GM18907 (cell line): ENCODE data around the gene NPW.

ENCODE experiments used
- ATAC-seq: cut with Tn5 transposase; IDR thresholded peaks from one replicate; pipeline ENCODE4 v1.9.1; 2021; ENCODE audit warnings: mild to moderate bottlenecking, moderate library complexity; ENCODE audit not compliant: unreplicated experiment

Gene NPW

DNA sequence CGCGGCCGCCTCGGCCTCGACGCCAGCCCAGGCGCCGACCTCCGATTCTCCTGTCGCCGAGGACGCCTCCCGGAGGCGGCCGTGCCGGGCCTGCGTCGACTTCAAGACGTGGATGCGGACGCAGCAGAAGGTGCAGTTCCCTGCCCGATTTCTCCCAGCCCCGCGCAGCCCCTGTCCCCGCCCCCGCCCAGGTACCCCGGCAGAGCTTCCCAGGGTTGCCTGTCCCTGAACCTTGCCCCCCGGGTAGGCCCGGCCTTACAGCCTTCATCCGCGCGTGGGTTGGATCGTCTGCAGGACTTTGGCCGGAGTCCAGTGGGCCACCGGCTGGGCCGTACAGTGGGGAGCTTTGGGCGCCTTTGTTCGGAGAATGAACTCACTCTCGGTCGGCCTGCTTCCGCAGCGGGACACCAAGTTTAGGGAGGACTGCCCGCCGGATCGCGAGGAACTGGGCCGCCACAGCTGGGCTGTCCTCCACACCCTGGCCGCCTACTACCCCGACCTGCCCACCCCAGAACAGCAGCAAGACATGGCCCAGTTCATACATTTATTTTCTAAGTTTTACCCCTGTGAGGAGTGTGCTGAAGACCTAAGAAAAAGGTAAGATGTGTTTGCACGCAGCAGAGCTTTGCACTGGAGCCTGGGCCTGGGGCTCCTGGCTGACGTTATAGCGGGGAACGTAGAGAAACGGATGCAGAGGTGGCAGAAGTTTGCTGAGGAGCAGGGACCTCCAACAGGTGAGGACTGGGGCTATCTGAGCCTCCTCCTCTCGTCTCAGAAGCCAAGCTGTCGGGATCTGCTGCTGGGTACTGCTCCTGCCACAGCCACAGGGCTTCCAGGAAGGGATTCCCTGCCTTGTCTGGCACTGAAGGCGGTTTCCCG, 35.0 kb upstream of the NPW start:
- ATAC-seq, result peak; percentile 6

DNA sequence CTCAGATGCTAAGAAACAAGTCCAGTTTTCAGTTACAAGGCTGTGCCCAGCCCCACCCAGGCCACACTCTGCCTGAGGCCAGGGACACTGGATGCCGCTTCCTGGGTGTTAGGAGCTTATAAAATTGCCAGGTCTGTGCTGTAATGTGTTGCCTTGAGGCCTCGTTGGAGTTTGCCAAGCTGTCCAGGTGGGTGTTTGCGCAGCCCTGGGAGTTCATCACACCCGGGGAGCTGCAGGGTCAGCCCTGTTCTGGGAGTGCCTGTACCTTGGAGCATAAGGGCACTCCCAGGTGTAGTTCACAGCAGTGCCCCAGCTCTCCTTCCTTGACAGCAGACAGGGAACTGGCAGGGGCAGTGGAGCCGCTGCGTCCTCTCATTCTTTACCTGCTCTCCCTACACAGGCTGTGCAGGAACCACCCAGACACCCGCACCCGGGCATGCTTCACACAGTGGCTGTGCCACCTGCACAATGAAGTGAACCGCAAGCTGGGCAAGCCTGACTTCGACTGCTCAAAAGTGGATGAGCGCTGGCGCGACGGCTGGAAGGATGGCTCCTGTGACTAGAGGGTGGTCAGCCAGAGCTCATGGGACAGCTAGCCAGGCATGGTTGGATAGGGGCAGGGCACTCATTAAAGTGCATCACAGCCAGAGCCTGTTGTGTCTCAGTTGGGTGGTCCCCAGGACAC, 34.0 kb upstream of the NPW start:
- ATAC-seq, result no peak

DNA sequence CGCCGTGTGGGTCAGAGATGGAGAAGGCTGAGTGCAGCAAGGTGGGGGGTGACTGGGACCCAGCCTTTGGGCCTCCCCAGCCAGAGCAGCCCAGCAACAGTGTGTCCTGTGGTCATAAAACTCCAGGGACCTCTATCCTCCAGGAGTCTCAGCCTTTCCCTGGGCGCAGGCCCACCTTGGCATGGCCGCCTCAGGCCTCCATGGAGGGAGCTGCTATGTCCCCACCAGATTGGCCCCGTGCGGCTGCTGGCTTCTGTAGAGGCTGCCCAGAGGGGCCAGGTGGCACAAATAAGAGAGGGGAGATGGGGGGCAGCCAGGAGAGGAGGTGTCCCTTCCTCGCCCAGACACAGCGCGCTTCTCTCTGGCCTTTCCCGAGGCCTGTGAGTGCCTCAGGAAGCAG, 32.4 kb upstream of the NPW start:
- no peak for ATAC-seq

DNA sequence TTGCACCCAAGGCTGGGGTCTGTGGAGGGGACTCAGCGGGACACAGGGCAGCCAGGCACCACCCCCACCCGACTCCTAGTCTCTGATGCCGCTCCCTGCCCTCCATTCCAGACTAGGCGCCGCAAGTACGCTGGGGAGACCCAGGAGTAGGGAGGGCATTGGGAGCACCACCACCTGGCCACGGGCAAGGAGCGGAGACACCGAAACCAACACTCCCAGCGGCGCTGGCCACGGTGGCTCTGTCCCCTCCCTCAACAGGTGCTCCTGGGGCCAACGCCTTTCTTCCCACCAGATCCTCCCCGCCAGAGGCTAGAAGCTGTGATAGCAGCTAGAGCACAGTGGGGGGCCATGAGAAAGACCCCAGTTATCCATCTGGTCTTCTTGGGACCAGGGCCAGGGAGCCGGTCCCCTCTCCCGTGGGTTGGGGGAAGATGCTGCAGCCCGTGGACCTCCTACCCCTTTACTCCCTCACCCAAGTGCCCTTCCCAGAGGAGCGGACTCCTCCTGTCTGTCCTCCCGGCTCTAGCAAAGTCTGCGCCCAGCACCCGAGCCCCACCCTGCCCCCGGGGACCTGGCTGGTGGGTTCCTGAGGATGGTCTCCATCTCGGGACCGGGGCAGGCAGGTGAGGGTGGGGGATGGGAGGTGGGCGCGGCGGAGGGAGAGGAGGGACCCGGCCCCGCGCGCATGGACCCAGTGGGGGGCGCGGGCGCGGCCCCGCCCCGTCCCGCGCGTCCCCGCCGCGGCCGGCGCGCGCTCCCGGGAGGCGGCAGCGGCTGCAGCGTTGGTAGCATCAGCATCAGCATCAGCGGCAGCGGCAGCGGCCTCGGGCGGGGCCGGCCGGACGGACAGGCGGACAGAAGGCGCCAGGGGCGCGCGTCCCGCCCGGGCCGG, 30.1 kb upstream of the NPW start, which contains the start of gene SYNGR3:
Gene SYNGR3 (plus strand): TSS at position 762 of the 892 bp plus-strand sequence. CDS start 133 bp downstream, outside the sequence.
- no peak for ATAC-seq

DNA sequence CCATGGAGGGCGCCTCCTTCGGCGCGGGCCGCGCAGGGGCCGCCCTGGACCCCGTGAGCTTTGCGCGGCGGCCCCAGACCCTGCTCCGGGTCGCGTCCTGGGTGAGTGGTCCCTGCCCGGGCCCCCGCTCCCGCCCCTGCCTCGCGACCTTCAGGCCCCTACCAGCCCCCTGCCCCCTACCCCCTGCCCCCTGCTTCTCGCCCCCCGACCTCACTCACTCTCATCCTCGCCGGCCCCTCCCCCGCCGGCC, 29.6 kb upstream of the NPW start:
- ATAC-seq, result no peak

DNA sequence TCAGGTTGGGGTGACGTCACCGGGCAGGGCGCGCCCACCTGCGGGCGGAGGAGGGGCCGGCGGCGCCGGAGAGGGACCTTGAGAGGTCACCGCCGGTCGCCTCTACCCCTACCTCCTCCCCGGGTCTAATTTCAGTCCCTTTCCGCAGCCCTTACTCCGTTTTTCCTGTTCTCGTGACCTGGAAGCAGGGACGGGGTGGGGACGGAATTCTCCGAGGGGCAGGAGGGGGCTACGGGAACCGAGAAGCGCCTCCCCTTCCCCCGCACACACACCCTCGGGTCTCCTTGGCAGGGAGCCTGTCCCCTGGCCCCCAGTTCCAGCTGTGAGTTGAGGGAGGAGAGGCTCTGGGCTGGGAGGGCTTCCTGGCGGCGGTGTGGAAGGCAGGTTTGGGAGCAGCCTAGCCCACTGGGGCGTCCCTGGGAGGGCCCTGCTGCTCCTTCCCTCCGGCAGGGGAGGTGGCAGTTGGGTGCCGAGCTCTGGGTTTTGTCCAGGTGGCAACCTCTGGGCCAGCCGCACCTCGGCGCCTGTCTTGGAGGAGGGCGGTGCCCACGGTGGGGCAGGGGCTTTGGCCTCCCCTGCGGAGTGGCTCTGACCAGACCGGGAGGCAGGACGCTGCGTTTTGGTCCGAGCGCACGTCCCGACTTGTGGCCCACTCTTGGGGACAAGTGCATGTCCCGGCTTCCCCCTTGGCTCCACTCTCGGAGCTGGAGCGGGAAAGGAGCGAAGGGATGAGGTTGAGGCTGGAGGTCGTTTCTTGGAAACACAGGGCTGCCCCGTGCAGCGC, 29.0 kb upstream of the NPW start:
- peak; percentile 6 for ATAC-seq

DNA sequence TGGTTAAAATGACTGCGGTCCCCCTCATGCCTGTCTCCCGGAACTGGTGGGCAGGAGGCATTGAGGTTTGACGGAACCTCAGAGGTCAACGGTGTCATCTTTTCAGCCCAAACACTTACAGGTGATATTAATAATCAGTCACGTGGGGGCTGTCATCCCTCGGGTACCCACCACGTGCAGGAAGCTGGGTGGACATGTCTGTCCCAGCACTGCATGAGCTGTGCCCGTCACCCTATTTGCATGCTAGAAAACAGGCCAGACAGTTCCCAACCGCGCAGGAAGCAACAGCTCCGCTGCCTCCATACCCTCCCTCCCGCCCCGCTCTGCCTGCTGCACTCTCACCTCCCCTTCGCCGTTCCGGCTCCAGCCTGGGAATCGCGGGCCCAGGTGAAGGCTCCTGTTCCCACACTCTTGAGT, 28.4 kb upstream of the NPW start:
- ATAC-seq, result peak; percentile 48

DNA sequence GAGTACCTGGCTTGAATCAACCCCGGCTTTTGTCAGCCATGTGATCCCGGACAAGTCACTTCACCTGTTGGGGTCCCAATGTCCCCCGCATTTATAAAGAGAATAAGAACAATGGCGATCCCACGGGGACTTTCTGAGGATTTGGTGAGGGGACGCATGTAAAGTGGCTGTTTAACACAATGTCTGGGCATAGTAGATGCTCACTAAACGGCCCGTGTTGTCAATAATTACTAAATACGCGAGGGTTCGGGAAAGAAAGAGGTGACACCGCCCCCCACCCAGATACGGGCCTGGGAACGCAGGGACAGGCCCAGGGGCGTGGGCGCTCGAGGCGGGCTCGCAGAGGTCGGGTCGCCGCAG, 28.0 kb upstream of the NPW start:
- no peak for ATAC-seq

DNA sequence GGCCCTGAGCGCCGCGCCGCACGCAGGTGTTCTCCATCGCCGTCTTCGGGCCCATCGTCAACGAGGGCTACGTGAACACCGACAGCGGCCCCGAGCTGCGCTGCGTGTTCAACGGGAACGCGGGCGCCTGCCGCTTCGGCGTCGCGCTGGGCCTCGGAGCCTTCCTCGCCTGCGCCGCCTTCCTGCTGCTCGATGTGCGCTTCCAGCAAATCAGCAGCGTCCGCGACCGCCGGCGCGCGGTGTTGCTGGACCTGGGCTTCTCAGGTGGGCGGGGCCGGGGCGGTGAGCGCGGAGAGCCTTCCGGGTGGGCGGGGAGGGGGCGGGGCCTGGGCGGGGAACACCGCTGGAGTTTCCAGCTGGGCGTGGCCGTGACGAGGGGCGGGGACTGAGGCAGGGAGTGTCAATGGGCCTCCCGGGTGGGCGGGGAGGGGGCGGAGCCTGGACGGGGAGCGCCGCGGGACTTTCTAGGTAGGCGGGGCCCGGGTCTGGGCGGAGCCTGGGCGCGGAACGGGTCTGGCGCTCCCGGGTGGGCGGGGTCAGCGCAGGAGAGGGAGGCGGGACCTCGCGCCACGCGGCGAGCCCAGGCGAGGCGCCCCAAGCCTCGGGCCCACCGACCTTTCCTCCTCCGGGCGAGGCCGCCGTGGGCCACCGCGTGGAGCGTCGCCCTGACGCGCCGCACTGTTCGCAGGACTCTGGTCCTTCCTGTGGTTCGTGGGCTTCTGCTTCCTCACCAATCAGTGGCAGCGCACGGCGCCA, 27.5 kb upstream of the NPW start:
- ATAC-seq, result peak; percentile 45

DNA sequence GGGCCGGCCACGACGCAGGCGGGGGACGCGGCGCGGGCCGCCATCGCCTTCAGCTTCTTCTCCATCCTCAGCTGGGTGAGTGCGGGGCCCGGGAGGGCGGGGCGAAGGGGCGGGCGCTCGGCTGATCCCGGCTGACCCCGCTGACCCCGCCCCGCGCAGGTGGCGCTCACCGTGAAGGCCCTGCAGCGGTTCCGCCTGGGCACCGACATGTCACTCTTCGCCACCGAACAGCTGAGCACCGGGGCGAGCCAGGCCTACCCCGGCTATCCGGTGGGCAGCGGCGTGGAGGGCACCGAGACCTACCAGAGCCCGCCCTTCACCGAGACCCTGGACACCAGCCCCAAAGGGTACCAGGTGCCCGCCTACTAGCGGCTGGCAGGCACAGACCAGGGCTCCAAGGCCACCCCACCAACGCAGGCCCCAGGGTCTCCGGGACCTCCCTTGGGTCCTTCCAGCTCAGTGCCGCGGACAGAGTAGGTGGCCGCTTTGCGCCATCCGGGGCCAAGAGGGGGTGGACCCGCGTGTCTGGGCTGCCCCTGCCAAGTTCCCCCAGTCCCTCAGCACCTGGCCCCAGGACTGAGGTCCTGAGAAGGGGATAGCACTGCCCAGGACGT, 26.8 kb upstream of the NPW start:
- ATAC-seq, result peak; percentile 3

DNA sequence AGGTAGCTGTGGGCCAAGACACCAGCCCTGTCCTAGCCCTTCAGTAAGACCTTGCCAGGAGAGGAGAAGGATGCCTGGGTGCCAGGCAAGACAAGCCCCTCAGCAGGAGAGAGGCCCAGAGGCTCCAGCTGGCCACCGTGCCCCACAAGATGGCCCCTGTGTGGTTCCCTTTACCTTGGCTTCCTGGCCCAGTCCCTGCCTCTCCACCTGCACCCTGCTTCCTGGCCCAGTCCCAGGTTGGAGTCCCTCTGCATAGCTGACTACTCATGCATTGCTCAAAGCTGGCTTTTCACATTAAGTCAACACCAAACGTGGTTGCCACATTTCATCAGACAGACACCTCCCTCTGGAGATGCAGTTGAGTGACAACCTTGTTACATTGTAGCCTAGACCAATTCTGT, 25.9 kb upstream of the NPW start:
- no peak for ATAC-seq

DNA sequence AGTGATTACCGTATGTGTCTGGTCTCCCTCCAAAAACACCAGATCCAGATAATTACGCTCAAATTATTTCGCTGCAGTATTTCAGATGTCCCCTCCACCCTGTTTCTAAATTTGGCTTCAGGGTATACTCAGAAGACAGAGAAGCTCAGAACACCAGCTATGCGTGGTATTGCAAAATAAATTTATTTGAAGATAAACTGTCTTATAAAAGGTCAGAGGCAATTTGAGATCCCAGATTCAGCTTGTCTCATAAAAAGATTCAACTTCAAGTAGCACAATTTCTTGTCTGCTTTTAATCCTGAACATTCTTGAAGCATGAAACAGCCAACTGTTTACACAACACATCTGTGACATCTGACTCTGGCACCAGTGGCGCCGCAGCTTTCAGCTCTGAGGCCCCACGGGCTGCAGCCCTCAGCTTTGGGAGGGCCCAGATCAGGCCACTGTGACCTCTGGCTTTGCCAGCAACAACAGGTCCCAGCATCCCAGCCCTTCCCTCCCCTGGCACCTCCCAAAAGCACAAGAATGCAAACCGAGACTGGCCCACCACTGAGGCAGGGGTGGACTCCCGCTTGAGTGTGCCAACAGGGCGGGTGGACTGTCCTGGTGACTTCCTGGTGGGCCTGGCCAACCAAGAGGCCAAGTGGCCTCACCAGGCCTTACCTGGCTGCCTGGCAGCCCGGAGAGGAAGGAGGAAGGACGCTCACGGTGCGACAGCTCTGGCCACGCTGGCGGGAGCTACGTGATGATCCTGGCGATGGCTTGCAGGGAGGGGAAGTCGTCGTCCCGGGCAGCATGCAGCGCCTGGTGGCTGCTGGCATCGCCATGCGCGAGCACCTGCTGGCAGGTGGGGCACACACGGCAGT, 21.9 kb upstream of the NPW start:
- ATAC-seq, result no peak

DNA sequence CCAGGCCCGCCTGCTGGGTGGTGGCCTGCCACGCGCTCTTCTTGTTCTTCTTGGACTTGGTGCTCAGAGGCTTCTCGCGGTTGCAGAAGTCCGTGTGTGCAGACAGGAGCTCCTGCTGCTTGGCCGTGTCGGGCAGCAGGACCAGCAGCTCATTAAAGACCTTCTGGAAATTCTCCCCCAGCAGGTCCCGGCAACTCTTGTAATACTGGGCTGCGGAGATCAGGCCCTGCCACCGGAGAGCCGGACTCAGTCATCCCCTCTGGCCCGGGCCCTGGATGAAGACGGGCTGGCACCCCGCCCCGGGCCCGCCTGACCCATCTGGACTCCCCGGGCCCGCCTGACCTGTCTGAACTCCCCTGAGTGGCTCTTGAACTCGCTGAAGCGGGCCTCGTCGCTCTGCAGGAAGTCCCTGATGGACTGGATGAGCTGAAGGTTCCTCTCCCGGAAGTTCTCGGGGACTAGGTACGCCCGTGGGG, 21.2 kb upstream of the NPW start:
- no peak for ATAC-seq

DNA sequence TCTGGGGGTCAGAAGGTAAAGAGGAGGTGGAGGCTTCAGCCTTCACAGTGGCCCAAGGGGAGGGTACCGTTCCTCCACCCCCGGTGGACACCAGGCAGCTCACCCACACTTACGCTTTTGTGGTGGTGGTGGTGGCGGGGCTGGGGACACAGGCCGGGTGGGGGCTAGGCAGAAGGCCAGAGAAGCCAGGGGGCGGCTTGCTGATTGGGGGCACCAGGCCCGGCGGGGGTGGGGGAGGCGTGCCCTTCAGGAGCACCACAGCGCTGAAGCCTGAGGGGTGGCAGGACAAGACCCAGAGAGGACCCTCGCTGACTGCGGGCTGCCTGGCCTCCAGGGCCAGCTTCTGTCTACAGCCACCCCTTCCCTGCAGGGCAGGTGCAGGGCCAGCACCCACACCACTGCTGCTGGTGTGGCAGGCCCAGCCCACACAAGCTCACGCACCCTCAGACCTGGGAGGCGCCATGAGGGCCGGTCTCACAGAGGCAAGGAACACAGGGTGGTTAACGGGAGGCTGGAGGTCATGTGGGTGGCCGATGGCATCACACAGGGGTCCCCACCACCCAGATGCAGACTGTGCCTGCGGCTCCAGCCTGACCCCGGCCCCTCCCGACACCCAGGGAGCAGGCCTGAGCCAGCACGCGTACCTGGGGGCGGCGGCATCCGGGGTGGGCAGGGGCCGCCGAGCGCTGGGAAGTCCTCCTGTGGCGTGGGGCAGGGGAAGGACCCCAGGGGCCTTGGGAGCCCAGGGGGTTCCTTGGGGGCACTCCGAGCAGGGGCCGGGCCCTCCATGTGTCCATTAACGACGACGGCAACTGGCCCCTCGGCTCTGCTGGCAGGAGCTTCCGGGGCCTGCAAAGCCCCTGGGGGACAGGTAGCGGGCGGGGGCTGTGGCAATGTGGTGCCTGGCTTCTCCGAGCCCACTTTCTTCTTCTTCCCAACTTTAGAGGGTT, 20.5 kb upstream of the NPW start:
- ATAC-seq, result no peak

DNA sequence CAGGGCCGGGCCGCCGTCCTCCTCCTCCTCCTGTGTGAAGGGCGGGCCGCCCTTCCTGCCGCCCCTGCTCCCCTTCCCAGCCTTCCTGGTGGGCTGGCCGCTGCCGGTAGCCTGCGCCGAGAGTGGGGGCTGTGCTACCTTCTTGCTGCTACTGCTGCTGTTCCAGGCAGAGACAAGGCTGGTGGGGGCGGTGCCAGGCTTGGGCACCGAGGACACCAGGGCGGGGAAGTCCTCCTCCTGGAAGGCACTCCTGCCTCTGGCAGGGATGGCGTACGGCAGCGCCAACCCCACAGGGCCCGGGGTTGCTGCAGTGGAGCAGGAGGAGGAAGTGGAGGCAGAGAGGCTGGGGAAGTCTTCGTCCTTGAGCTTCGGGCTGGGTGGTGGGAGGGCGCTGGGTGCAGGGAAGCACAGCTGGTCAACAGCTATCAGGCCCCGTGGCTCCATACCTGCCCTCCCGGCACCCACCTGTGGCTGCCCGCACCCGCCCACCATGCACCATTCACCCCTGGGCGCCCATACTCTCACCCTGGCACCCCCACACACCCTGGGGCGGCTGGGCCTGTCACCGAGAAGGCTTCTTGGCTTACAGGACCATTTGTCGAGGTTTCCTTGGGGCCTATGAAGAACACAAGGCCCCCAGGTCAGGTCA, 19.6 kb upstream of the NPW start:
- no peak for ATAC-seq

DNA sequence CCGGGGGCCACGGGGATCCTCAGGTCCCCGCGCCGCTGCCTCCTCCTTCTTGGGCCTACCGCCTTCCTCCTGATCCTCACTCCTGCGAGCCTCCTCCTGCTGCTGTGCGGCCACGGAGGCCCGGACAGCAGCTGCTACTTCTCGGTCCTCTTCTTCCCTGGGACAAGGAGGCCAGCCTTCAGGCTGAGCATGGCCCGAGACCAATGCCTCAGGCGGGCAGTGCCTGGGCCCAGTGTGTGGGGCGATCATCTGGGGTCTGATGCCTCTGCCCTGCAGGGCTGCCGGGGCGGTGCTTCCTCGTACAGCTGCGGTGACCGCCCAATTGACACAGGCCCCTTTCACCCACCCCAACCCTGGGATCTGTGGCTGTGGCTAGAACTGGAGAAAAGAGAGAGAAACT, 18.6 kb upstream of the NPW start:
- no peak for ATAC-seq
